Activated T-helper 1 cell treated with anti-CD3 and anti-CD28 coated beads, Interleukin-2, amount 50 U/mL, for 16 hours (primary cell): ENCODE data around the gene MYH10.

Experiments
- DNase-seq, 2 donors: peaks; one replicate each; pipeline ENCODE4 v3.0.0-alpha.2; 2020; ENCODE audit warnings: low read depth in 1 of 2, low spot score in 1 of 2

Gene MYH10

DNA sequence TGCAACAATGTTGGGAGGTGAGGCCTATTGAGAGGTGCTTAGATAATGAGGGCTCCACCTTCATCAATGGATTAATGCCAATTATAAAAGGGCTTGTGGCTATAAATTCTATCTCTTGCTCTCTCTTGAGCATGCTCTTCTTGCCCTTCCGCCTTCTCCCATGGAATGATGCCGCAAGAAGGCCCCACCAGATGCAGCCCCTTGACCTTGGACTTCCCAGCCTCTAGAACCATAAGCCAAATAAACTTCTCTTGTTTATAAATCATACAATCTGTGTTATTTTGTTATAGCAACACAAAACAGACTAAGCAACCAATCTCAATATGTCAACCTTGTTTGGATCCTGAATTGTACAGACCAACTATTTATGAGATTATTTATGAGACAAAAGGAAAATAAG is 20.0 kb downstream of the MYH10 start:
- no peak for DNase-seq

DNA sequence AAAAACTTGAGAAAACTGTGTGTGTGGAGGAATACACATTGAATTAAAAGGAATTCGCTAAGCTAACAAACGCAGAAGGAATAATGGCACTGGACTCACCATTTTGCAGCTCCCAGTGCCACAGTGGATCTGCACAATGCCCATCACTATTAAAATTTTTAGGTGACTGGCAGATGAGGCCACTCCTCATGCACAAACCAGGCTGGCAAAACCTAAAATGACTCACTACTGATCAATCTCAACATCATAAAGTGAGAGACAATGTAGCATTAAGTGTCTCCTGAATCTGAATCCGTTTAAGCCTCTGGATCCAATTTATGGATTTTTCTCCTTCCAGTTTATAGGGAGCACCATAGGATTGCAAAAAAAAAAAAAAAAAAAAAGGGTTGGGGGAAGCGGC is 20.6 kb downstream of the MYH10 start:
- DNase-seq, result no peak

DNA sequence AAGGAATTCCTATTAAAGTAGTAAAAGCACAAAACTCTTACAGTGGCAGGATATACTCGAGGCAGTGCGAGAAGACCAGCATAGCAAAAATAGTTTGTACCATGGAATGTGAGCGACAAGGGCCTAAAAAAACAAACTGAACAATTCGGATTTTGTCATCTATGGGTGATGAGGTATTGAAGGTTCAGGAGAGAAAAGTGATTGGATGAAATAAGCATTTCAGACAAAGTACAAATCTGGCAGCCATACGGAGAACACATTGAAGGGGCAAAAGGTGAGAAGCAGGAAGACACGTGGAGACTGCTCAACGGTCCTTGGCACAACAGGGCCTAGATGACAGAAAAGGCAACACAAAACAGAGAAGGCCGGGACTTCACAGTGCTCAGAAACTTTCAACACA is 22.5 kb downstream of the MYH10 start:
- no peak for DNase-seq

DNA sequence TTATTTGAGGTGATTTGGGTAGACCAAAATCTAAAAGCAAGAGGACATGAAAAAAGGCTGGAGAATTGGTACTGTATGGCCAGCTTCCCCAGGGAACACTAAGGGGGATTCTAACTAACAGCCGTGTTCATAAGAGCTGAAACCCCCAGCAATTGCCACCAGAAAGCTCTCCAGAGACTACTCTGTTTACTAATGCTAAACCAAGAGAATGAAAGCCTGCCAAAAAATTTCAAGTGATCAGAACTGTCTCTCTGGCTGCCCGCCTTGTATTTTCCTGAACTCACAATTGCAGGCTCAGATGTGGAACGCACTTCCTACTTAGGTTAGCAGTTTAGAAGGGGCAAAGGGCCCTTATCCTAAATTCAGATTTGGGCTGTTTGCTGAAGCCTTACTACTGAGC is 24.1 kb downstream of the MYH10 start:
- no peak for DNase-seq

DNA sequence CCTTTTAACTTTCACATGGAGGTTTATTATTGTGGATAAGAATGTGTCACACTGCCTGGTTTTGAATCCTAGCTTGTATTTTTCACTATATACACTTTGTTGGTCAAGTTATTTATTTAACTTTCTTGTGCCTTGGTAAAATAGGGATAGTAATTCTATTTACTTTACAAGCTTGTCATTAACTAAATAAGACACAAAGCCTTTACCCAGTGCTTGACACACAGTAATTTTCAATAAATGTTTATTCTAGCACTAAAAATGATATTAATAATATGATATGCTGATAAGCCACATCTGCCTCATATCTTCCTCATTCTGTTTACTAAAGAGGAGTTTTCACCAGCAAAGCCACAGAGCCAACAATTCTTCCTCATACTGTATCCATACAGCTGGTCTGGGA is 27.8 kb downstream of the MYH10 start:
- DNase-seq, result no peak

DNA sequence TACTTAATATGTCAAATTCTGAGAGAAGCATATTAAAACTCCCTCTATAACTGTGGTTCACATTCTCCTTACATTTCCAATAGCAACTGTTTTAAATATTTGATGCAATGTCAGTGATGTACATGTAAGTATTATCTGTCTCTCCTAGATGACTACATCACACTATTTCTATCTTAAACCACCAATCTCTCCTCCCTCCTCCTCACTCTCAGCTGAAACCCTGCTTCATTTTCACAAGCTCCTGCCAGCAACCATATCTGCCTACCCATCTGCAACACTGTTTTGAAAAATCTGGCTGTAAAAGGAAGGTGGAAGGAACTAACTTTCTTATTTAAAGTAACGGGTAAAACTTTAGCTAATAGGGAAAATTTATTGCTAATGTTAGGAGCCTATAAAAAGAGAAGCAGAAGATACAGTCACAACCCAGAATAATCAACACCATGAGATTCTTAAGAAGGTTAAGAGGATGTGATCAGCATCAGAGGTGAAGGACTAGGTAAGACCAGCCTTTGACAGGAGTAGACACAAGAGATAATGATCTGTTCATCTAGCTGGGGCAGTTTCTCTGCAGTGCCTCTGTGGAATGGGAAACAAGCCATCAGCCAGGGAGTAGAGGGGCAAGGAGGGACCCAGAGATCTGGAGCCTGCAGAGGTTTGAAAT is 31.0 kb downstream of the MYH10 start:
- DNase-seq, result no peak

DNA sequence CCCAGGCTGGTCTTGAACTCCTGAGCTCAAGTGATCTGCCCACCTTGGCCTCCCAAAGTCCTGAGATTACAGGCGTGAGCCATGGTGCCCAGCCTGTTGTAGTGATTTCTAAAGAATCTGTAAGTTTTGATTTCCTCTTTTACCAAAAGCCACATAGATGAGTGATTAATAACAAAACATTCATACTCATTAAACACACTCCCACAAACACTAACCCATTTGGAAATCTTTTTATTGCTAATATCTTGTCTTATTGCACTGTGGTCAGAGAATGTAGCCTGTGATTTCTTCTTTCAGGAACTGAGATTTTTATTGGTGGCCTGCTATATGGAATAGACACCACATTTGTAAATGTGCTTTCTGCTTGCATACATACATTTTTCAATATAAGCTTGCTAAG is 31.6 kb downstream of the MYH10 start:
- no peak for DNase-seq

DNA sequence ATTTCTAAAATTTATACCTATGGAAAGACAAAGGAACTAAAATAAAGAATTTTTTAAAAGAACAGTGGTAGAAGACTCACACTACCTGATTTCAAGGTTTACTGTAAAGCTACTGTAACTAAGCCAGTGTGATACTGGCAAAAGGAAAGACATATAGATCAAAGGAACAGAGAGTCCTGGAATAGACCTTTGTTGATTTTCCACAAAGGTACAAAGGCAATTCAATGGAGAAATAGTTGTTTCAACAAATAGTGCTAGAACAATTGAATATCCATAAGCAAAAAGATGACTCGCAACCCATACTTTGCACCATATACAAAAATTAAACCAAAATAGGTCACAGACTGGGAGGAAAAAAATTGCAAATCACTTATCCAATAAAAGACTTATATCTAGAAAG is 36.7 kb downstream of the MYH10 start:
- DNase-seq, result no peak

DNA sequence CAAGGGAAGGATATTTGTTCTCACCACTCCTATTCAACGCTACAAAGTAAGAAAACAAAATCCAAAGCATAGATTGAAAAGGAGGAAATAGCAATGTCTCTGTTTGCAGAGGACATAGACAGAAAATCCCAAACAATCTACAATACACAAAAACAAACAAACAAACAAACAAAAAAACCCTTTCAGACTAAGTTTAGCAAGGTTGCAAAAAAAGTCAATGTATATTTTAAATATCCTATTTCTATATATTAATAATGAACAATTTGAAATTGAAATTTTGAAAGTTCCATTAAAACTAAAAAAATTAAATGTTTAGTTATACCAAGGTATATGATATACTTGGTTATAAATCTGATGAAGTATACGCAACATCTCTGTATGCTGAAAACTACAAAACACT is 37.2 kb downstream of the MYH10 start:
- DNase-seq, result no peak

DNA sequence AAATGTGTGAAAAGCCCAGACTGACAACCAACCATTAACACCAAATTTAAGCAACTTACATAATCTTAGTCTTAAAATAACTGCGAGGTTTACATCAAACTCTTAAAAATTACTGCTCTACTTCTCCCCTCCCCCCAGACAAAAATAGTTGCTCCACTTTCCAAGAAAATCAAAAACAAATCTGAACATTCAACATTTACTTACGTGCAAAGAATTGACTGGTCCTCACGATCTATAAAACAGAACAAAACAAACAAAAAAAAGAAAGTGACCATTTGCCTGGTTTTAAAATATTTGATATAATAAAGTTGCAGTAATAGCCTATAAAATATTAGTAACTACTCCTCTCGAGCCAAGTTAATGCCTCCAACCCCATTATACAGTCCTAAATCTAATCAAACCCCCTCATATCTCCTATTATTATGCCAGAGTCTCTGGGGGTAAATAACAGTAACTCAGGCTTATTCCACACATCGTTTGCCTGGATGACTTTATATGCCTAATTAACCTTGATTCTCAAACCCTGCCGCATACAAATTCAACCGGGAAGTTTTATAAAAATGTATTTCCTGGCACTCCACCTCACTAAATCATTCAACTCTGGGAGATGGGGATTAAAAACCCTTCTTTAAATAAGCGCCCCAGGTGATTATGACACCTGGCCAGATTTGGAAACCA is 41.5 kb downstream of the MYH10 start:
- DNase-seq, result no peak

DNA sequence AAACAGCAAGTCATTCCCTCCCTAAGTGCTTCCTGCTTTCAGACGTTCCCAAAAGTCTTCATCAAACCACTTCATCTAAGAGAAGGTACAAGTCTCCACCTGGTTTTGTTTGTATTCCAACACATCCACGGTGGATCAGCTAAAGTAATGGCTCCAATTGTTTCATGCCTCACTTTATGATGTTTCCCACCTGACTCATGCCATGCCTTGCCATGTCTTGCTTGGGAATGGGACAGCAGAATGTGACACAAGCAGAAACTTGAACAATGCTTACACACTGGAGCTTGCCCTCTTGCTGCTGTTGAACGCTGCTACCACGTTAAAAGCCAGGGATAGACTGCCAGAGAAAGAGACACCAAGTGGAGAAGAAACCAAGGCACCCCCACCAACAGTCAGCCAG is 43.8 kb downstream of the MYH10 start:
- no peak for DNase-seq

DNA sequence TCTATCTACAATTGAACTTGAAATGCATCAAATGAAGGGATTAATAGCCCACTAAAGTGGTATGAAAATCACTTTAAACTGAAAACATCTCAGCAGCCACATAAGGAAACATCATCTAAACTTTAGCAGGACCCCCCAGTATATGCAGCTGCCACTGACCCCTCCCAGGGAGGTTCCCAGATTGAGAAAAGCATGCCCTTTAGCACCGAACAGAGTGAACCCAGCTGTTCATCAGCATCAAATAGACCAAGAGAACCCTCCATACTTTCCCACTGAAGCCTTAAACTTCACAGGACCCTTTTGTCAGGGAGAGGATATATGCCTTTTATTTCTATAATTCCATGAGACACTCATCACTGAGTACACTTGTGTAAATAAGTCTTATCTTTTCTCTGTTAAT is 44.6 kb downstream of the MYH10 start:
- no peak for DNase-seq

DNA sequence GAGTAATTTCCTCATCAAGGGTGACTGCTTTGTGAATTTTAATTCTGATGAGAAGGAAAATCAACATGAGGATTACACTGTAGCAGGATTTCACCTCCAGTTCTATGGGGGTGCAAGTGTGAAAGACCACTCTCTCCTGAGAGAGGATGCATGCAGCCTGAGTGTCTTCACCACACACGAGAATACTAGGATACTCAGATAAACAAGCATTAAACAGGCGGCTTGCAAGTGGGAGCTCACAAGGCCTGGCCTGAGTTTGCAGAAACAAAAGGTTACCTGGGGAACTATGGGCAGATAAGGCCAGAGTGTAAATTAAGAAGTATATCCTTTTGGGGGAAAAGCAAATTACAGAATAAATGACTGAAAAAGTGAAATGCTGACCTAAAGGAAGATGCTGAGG is 46.6 kb downstream of the MYH10 start:
- DNase-seq, result no peak

DNA sequence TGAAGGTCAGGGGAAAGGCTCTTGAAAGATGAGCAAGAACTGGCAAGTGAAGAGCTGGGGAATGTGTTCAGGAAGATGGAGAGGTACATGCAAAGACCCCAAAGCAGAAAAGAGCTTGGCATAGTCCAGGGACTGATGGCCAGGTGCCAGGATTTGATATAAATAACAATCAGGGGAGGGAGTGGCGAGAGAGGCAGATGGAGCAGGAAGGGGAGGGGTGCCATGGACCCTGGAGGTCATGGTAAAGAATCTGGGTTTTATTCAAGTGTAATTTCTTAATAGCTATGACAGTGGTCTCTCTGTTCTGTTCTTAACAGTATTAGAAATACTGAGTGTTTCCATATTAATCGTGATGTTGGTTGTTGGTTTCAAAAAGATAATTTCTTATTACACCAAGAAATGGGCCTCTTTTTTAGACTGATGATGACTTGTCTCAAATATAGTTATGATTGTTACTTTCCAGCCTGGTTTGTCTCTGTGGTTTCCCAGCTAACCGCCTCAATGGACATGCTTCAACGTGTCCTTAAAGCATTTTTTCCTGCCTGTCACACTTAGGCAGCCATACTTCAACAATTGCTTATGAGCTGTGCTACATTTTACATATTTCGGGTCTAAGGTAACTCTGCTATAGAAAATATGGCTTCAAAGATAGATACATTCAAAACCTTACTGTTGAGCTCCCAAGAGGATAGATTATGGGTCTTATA is 49.4 kb downstream of the MYH10 start:
- no peak for DNase-seq

DNA sequence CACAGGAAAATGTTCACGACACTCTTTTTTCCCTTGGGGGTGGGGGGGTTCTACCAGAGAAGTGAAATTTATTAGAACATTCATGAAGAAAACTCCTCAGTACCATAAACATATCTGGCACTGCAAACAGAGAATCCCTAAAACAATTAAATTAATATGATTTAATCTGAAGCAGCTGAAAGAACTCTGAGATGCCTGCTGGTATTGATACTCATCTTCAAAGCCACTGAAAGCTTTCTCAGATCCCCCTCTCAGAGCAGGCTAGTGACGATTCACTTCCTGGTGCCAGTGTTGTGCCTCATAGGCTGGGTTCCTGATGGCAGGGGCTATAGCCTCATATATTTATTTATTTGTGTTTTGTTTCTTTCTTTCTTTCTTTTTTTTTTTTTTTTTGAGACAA is 52.7 kb downstream of the MYH10 start:
- DNase-seq, result no peak

DNA sequence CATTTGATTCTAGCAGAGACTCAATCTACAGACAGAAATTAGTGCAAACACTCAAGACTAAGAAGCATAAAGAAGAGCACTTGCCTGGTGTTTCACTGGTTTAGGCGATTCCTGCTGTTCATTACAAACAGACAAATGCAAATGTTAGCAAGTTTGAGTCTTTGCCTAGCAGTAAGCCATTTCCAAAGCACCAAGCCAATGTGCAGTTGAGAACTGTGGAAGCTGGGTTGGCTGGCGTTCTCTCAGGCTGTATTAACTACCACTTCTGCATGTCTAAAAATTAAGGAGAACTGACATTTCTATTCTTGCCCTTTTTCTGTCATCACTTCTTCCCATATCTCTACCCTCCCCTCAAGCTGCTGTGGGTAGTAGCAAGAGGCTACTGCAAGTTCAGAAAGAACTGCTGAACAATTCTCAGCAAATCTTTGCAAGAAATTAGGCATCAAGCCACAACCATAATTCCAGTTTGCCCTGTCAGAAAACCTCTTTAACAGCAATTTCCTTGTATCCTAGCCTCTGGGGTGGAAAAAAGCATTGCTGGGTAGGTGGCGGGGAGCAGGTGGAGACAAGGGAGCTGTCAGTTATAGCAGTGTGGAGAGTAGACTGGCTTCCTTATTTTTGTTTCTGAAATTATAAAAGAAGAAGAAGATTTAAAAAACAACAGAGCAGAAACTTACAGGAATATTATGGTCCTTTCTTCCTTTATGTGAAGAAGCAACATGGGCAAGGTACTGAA is 53.8 kb downstream of the MYH10 start:
- DNase-seq, result no peak

DNA sequence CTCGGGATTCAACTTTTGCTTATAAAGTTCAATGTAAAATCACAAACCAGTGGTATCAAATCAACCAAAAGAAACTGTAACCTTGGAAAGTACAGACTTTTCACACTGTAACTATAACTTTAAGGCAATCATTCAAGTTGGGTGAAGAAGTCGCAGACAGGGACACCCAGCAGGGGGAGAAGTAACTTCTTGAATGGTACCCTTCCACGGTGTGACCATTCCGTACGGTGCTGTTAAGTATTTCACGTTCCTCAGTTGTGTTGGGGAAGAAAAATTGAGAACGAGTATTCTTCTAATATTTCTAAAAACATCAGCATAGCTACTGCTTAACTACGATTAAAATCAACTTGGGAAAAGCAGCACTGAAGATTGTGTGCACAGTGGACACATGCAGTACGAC is 55.8 kb downstream of the MYH10 start:
- DNase-seq, result no peak

DNA sequence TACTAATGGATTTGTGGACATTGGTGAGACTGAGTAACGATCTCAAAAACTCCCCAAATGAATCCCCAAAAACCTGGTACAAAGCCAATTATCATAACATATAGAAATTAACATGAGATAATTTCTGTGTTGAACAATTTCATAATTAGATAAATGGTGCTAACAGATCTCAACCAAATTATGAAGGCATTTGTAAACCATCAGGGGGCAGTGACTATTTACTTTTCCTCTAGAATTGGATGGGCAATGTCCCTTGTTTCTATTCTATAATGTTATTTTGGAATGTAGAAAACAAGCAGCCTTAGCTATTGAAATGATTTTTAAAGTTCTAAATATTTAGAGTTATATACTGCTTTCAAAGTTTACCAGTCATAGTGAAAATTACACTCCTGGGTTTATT is 57.8 kb downstream of the MYH10 start:
- DNase-seq, result no peak

DNA sequence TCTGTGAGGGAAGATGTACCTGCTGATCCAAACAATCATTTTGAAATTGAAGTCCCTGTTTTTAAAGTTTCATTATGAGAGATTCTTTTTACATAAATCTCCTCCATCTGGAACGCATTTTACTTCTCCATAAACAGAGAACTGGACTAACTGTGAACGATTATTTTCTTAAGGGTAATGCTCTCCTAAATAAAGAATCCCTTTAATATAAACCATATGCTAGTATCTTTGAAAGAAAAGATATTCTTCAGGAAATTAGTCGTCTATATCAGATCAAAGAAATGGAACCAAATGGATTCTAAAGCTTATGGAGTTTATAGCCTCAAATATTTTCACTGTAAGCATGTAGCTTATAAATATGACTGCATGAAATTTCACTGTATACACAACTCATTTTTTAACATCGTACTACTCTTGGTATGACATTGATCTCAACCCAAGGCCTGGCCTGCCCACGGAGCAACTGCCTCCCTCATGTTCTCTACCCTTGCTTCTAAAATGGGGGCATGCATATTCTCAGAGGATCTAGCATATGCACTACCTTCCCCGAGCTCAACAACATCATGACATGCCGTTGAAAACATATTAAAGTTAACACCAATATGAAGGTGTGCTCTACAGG is 66.4 kb downstream of the MYH10 start:
- DNase-seq, result no peak

DNA sequence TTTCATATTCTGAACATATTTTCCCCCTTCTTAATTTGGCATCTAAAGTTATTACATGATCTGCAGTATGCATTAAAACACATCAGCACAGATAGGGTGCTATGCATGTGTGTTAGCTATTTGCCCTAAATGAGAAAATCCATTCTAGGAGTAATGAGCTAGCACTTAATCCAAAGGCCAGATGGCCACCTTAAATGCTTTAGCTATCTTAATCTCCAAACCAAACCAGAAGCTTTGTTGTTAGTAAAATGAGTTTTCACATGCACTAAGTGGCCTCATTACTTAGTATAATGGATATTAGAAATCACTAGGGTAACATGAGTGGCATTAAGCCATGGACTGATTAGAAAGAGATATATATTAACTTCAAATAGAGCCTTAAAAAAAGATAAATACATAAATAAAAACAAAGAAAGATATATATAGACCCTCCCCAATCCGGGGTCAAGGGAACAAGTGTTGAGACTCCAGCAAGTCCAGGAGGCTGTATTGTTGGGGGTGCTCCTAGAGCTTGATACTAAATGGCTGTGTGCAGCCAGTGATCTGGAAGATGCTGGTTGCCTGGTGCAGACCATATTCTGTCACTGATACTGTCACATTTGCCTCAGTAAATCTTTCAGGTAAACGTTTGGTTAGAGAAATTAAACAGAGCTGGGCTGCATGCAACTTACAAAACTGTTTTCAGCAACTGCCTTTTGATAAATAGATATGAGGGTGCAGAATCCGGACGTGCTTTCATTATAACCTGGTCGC is 67.3 kb downstream of the MYH10 start:
- DNase-seq, result no peak

DNA sequence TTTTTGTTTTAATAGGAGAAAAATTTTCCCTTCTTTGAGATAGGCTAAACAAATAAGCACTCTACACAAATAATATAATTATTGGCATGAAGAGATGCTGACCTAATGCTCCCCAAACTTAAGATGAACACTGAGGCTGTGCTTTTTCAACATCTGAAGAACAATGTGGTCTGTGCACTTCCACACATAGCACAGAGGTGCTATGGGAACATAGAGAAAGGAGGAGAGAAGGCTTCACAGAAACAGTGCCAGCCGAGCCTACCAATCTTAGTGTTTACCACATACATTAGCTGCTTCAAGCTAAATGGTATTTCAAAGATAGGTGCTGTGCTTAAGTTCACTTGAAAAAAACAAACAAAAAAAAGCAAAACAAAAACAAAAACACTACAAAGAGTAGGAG is 72.4 kb downstream of the MYH10 start:
- DNase-seq, result no peak
